SKM-1 (cell line): ENCODE data around the gene PALS2.

ENCODE experiments used
- DNase-seq: peaks from one replicate; lab custom pipeline; 2025; ENCODE audit not compliant: unreplicated experiment; lab: John Stamatoyannopoulos, UW

The PALS2 gene, protein sequence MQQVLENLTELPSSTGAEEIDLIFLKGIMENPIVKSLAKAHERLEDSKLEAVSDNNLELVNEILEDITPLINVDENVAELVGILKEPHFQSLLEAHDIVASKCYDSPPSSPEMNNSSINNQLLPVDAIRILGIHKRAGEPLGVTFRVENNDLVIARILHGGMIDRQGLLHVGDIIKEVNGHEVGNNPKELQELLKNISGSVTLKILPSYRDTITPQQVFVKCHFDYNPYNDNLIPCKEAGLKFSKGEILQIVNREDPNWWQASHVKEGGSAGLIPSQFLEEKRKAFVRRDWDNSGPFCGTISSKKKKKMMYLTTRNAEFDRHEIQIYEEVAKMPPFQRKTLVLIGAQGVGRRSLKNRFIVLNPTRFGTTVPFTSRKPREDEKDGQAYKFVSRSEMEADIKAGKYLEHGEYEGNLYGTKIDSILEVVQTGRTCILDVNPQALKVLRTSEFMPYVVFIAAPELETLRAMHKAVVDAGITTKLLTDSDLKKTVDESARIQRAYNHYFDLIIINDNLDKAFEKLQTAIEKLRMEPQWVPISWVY

DNA sequence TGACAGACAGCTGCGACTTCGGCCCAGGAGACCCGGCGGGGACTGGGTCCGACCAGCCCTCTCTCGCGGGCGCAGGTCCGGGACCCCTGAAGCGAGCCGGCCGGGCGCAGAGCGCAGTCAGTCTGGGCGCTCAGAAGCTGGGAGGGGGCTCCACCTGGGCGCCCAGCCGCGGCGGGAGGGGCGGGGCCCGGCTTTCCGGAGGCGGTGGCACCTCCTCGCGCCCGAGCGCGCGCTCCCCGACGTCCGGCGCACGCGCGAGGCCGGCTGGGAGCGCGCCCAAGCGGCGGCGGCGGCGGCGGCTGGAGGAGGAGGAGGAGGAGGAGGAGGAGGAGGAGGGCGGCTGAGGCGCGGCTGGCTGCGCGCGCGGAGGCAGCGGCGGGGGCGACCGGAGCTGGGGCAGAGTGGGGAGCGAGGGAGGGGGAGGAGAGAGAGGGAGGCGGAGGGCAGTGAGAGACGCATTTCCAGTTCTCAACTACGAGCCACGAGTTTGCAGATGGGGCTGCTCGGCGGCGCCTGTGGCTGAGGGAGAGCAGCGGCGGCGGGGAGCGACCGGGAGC lies at the start of gene PALS2:
TSS of gene PALS2 (plus strand) at position 456 of the 557 bp plus-strand sequence. CDS start 50,216 bp downstream, outside the sequence.
- DNase-seq: peak; percentile 36

DNA sequence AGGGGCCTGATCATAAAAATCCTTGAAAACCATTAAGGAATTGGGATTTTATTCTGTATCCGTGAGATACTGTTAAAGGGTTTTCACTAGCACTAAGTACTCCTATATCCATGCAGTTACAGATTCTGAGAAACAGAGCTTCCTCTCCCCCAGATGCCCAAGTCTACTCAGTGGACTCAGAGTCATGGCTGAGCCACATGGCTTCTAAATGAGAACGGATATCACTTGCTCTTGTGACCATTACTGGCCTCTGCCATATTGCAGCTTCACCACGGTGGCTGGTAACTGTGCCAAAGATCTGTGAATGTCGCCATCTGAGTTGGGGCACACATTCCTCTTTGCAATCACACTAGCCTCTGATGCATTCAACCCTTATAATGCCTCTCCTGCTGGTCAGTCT lies 42.0 kb upstream of the PALS2 start:
- no peak for DNase-seq

DNA sequence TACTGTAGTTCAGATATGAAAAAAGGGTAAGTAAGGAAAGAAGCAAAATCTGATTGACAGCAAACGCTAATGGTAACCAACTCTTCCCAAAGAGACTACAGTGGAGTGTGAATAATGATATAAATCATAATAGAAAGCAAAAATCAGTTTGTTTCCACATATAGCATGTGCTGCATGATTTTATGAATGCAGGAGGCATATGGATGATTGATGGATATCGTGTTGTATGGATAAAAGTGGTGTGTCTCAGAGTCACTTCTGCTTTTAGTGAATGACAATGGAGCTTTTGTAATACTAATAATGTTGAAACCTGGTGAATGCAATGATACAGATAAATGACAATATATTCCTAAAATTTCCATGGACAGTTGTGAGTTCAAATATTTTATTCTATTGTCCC lies 36.6 kb upstream of the PALS2 start:
- DNase-seq: no peak

DNA sequence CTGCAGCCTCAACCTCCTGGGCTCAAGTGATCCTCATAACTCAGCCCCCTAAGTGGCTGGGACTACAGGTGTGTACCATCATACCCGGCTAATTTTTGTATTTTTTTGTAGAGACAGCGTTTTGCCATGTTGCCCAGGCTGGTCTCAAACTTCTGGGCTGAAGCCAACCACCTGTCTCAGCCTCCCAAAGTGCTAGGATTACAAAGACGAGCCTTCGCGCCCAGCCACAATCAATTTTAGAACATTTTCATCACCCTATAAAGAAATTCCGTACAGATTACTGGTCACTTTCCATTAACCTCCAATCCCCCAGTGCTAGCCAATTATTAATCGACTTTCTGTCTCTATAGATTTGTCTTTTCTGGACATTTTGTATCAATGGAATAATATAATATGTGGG lies 32.3 kb upstream of the PALS2 start:
- no peak for DNase-seq

DNA sequence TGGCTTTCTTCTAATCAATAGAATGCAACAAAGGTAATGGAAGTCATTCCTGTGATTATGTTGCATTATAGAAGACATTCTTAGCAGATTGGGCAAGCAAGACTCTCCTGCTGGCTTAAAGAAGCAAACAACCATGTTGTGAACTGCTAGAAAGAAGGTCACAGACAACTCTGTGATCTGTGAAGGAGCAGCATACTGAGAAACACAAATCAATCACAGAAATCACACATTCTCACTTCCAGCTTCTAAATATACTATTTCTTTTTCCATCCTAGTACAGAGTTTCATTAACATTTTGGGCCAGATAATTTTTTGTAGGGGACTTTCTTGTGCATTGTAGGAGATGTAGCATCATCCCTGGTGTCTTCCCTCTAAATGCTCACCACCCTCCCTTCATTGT lies 28.0 kb upstream of the PALS2 start:
- DNase-seq: no peak

DNA sequence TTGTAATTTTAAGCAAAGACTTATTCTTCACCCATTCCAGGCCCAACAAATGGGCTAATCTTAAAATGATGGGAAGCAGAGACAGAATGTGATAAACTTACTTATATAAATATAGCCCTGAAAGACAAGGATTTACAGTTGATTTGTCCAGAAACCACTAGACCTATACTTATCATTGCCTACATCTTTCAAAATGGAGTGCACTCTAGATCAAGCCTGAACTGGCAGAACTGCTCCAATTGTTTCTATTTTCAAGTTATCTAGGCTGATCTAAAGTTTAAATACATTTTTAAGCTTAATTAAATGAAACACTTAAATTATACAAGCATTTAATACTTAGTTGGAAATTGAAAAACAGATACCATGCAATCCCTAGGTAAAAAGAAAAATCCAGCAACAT lies 24.9 kb upstream of the PALS2 start:
- no peak for DNase-seq

DNA sequence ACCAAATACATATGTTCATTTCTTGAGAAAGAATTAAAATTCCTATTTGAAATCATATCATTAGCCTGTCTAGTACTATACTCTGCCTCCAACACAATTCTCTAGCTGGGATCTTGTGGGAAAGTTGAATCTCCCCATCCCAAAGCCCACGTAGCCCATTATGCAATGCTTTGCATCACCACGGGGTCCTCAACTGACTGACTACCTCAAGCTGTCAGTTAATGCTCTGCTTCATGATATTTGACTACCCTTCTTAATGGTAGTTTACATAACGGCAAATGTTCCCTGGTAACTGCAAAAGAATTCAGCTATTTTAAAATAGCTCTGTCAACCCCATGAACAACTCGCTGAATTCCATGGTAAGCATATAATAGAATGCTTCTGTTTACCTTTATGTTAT lies 23.3 kb upstream of the PALS2 start:
- DNase-seq: no peak

DNA sequence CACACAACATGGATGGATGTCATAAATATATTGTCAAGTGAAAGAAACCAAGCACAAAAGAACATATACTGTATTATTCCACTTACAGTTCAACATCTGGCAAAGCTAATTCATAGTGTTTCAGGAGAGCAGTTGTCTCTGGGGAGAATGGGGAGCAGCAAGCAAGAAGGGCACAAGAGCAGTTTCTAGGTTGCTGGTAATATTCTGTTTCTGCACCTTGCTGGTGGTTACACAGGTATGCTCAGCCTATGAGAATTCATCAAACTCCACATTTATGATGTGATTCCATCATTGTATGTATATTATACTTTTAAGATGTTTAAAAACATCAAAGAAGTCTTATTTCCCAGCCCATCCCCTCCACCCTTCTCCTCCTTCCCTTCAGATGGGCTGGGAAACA lies 18.1 kb upstream of the PALS2 start:
- no peak for DNase-seq

DNA sequence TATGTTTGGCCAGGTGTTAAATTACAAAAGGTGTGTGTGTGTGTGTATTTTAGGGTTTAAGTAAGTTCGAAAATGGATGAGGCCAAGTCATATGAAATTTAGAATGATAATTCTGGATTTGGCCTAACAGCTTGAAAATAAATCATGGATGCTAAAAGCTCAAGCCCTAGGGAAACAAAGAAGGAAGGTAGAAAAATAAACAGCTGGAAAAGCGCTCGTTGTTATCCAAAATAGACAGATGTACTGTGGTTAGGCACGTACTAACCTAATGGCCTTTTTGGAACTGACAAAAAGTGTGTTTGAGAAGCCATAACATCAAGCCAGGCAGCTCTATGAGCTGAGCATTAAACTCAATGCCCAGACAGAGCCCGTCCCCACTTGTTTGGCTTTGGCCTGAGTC lies 17.5 kb upstream of the PALS2 start:
- DNase-seq: no peak

DNA sequence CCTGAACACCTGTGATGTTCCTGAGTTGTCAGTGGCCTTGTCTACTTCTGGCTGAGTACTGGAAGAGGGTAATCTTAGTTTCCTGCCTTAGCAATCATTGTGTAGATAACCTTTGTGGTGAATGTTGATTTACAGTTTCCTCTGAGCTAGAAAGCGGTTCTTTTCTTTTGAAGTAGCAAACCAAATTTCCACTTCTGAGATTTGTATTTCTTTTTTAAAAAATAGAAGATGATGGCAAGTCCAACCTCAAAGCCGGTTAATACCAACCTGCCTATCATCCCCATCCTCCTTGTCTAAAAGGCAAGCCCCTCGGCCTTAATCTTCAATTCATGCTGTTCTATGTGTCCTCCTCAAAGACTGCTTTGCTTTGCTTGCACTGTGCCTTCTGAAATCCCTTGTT lies 12.5 kb upstream of the PALS2 start:
- no peak for DNase-seq

DNA sequence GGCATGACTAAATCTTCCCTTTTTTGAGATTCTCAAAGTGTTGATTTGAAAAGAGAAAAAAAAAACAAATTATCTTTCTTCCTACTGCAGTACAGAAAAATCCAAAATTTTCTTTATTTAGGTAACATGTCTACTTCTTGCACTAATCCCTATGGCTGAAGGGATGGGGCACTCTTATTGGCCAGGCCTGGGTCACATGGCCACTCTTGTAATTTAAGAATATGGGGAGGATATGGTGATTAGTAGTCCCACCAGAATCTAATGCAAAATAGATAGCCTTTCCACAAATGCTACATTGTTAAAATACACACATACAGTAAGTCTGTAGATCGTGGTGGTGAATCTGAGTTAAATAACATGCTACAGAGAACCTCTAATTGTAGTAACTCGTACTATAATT lies 7.0 kb upstream of the PALS2 start:
- DNase-seq: no peak

DNA sequence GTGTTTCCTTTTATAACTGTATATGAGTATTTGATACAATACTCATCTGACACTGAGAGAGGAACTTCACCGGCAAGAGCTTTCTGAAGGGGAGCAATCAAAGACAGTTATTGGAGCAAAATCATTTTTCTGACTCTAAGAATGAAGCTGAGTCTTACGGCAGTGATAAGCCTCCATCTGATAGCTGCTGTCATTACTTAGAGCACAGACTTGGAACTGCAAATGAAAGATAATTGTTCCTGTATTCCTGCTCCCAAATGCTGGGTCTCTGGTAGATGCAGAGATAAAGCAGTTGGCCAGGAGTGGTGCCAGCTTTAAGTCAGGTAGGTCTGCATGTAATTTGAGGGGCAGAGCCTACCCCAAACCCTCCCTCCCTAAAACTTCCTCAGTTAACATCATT lies 2.3 kb upstream of the PALS2 start:
- no peak for DNase-seq

DNA sequence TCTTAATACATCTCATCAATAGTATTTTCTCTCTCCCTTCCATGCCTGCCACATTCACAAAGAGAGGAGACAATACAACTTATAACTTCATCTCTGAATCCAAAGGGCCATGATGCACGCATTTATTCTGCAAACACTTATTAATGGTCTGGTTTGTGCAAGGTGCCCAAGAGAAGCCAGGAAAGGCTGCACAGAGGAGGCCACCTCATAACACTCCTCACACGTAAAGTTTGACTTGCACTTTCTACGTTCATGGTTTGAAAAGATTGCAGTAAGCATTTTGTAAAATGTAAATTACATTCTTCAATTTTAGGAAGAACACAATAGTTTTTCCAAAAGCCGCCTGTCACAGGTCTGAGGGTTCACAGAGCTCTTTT lies 1.2 kb upstream of the PALS2 start:
- DNase-seq: no peak

DNA sequence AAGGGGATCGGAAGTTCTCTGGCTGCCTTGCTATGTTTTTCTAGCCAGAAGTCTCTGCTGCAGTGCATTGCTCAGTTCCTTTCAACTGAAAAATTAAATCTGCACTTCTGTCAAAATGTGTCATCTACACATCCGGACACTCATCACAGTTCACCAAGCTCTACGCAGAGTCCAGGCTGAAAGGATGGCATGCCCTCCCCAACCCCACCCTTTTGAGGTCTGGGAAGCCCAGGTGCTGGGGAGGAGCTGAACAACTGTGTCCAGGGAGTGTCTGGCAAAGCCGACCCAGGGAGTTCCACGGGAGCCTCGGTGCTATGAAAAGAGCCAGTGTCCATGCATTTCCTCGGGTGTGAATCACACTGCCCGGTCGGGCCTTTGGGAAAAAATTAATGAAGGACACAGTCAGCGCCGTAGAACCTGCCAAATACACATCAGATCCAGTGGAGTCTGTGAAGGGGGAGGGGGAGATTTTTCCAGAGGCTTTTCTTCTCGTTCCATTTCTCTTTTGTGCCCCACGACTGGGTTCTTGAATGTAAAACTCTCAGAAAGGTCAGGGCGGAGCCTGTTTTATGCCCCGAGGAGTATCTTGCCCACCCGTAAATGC lies 757 bp upstream of the PALS2 start:
- no peak for DNase-seq

DNA sequence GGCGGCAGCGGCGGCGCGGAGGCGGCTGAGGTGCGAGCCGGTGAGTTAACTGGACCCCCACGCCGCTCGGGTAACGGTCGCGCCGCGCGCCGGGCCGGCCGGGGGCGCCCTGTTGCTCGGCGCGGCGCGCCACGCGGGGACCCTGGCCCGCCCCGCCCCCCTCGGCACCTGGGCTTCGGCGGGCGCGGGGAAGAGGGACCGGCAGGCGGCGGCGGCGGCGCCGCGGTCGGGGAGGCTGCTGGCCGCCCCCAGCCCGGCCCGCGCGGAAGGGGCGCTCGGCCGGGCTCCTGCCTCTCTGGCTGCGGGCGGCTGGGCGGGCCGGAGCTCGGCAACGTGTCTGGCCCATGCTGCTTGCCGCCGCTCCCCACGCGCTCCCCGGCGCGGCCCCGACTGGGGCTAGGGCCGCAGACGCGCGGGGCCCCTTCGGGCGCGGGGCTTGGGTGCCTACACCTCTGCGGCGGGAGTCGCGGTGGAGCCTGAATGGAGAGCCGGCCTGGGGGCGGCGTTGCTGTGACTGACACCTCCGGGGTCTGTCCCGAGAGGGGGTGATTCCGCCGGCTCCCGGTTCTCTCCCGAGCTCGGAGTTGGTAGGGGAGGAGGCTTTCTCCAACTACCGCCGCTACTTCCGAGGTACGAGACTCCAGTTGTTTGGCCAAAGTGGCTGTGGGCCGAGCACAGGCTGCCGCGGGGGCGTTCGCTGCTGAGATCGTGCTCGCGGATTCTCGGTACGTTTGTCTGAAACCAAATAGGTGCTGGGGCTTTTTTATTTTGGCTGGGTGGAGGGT lies 494 bp downstream of the PALS2 start:
- no peak for DNase-seq

DNA sequence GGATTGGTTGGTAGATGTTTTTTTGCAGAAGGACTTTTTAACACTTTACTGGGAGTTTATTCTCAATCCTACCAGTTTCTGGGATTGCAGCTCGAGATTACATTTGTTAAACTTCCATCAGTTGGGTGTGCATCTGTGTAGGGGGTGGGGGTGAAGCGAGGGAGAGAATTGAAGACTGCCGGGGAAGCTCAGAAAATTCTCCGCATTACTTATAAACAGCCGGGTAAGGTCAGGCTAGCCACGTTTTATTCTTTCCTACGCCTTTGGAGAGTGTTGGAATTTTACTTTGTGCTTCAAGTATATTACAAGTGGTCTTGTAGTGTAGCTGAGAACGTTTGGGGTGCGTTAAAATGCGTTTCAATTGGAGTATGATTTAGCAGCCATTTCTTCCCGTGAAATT lies 1.1 kb downstream of the PALS2 start:
- DNase-seq: no peak

DNA sequence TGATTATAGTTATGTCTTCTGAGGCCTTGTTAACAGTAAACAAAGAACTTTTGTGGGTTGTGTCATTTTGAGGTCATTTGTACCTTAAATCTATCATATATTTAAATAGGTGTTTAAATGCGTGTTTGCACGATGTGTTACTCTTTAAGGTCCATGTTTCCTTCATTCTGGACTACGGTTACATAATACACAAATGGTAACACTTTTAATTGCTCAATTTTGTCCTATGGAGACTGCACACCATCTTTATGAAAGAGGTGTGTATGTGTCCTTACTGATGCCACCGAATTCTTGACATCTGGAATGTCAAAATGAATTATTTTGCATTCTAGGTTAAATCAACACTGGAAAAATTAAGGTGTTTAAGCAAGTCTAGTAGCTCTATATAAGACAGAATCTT lies 1.7 kb downstream of the PALS2 start:
- no peak for DNase-seq

DNA sequence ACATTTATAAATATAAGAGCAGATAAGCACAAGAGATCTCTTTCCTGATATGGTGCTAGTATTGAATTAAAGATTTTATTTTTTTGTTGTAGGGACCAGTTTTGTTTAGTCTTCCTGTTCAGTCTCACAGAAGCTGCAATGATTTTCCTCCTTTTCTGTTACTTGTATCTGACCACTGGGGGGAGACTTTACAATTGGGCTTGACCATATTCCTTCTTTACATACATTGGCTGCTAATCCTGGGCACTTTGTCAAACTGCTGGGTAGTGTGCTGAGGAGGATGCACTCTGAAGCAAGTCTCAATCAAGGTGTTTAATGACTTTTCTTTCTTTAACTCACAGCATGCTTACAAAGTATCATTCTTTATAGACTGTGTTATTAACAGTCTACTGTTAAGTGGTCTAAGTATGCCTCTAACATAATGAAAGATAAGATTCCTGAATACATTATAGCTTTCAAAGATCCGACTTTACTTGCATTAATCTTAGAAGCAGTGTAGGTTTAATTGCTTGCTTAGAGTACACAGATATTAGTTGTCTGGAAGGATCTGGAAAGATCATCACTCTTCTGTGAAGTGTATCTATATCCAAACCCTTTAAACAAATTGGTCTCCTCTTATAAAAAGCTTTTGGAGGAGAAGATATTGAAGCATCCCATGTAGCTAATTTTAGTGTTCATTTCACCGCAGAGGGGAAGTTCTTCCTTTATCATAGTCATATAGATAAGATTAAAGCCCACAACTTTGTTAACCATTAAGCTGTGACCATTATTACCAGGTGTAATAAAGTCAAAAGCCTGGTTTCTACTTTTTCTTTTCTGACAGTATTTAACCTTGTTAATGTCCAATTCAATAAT lies 3.1 kb downstream of the PALS2 start:
- peak; percentile 70 for DNase-seq

DNA sequence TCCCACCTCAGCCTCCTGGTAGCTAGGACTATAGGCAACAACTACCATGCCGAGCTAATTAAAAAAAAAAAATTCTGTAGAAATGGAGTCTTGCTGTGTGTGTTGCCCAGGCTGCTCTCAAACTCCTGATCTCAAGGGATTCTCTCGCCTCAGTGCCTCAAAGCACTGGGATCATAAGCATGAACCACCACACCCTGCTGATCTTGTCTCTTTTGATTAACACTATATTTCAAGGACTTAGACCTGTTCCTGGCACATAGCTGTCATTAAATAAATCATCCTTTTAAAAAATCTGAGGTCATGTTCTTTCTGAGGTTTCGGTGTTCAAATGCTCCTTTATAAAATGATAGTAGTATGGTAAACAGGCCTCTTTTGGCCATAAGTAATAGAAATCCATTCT lies 4.8 kb downstream of the PALS2 start:
- DNase-seq: no peak

DNA sequence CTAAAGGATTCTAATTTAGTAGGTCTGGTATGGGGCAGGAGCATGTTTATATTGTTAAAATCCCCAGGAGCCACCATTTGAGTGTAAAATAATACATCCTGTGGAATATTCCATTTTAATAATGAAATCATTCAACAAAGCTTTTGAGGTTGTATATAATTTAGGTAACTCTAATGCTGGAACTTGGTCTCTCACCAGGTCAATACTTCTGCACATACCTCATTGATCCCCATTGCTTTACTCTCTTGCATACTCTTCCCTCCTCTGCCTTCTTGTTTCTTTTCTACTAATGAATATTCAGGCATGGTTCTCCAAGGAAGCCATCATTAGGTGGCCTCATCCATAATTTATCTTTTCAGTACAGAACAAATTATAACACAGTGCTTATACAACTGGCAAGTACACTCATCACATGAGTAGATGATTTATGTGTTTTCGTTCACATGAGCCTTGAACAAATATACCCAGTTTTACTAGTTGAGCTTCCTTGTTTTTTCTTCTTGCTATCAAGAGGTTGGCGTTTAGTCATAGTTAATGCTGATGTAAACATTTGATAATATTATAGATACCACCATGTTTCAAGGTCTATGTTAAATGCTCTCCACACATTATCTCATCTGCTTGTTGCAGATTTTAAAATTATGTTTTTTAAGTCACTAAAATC lies 7.2 kb downstream of the PALS2 start:
- DNase-seq: no peak
